H1 (cell line): ENCODE results near the gene OMG. TPM values are rescaled to one million over a fixed set of nuclear protein-coding genes. Genes with fewer than 3 reads are reported as not detected.

Experiments
- CTCF ChIA-PET: fragments of 300-600 bp; sonication (Branson Sonifier 250); formaldehyde crosslinking; loops from one replicate; lab custom pipeline; 2021; ENCODE audit not compliant: partially characterized antibody; lab: Charles Lee
- POLR2A ChIA-PET: fragments of 300-600 bp; sonication (Branson Sonifier 250); formaldehyde crosslinking; loops from one replicate; lab custom pipeline; 2021; ENCODE audit warnings: inconsistent platforms; ENCODE audit not compliant: partially characterized antibody; lab: Charles Lee
- DNase-seq, 2 experiments: peaks; one replicate each; pipeline versions ENCODE4 v3.0.0 to v3.0.0-alpha.2; 2010 to 2022; ENCODE audit warnings: low spot score in 2 of 2, low read depth in 1 of 2, mixed read lengths in 1 of 2
- FAIRE-seq: peaks from 2 replicates; lab custom pipeline; 2011; peaks lifted over from hg19 to GRCh38; lab: Jason Lieb, UNC
- H2AFZ ChIP-seq: 2 replicates; pipeline ENCODE4 v1.8.1; 2012; ENCODE audit warnings: low read length, inconsistent platforms
- H2AK5ac ChIP-seq: 2 replicates; pipeline ENCODE4 v1.6.1; 2013; ENCODE audit warnings: low read depth, low read length
- H2BK120ac ChIP-seq: replicated peaks from 2 replicates; pipeline ENCODE3; 2013; ENCODE audit warnings: low read depth, low read length, inconsistent platforms
- H2BK12ac ChIP-seq: 2 replicates; pipeline ENCODE4 v1.6.1; 2013; ENCODE audit warnings: low read depth, low read length
- H2BK15ac ChIP-seq: 2 replicates; pipeline ENCODE4 v1.6.1; 2013; ENCODE audit warnings: low read length
- H2BK20ac ChIP-seq: 2 replicates; pipeline ENCODE4 v1.6.1; 2013; ENCODE audit warnings: low read length
- H2BK5ac ChIP-seq: 2 replicates; pipeline ENCODE4 v1.6.1; 2013; ENCODE audit warnings: low read depth, low read length
- H3K14ac ChIP-seq: 2 replicates; pipeline ENCODE4 v1.6.1; 2013; ENCODE audit warnings: inconsistent platforms; ENCODE audit not compliant: insufficient read length
- H3K18ac ChIP-seq: 2 replicates; pipeline ENCODE4 v1.6.1; 2013; ENCODE audit warnings: low read length; ENCODE audit errors: extremely low read depth
- H3K23ac ChIP-seq: 2 replicates; pipeline ENCODE4 v1.6.1; 2013; ENCODE audit warnings: inconsistent platforms; ENCODE audit not compliant: insufficient read length
- H3K23me2 ChIP-seq: 2 replicates; pipeline ENCODE4 v1.6.1; 2013; ENCODE audit warnings: low read depth, low read length
- H3K27ac ChIP-seq: 2 replicates; pipeline ENCODE4 v1.6.1; 2011; ENCODE audit warnings: low read depth, low read length, inconsistent platforms
- H3K27me3 ChIP-seq, 4 experiments: replicated peaks in 1 of 4; 1 replicate in 1 of 4; 2 replicates in 3 of 4; pipeline versions ENCODE4 v1.6.1 to v1.8.1; 2011 to 2013; ENCODE audit warnings: low read length in 3 of 4, mild to moderate bottlenecking in 3 of 4, inconsistent platforms in 2 of 4, mixed read lengths in 2 of 4, moderate library complexity in 1 of 4; ENCODE audit not compliant: control insufficient read depth in 3 of 4, insufficient read depth in 3 of 4; ENCODE audit errors: extremely low read depth in 1 of 4
- H3K36me3 ChIP-seq, 4 experiments: 2 replicates each; pipeline versions ENCODE4 v1.6.1 to v1.8.1; 2011 to 2013; ENCODE audit warnings: mild to moderate bottlenecking in 4 of 4, low read length in 3 of 4, moderate library complexity in 2 of 4, control low read depth in 1 of 4, inconsistent platforms in 1 of 4; ENCODE audit not compliant: insufficient read depth in 4 of 4, control insufficient read depth in 2 of 4
- H3K4ac ChIP-seq: replicated peaks from 2 replicates; pipeline ENCODE3; 2013; ENCODE audit warnings: low read length, low read depth, mixed read lengths, inconsistent platforms; ENCODE audit not compliant: insufficient read length
- H3K4me1 ChIP-seq, 4 experiments: replicated peaks in 1 of 4; 1 replicate in 1 of 4; 2 replicates in 3 of 4; pipeline versions ENCODE4 v1.6.1 to v1.8.1; 2011 to 2013; ENCODE audit warnings: low read length in 3 of 4, inconsistent platforms in 2 of 4, mixed read lengths in 1 of 4; ENCODE audit not compliant: insufficient read depth in 4 of 4, control insufficient read depth in 3 of 4
- H3K4me2 ChIP-seq, 2 experiments: 2 replicates each; pipeline versions ENCODE4 v1.6.1 to v1.8.1; 2011 to 2013; ENCODE audit warnings: low read depth in 2 of 2, low read length in 2 of 2, control low read depth in 1 of 2, inconsistent platforms in 1 of 2, mild to moderate bottlenecking in 1 of 2; ENCODE audit not compliant: insufficient read depth in 1 of 2
- H3K4me3 ChIP-seq, 4 experiments: fragments of 200-600, 300-600 bp in 1 of 4; sonication (generic), shearing (Covaris generic), sonication (Bioruptor Twin) in 1 of 4; 2 replicates each; pipeline versions ENCODE4 v1.5.1 to v1.8.1; 2011 to 2016; ENCODE audit warnings: low read length in 4 of 4, low read depth in 3 of 4, control low read depth in 2 of 4, inconsistent platforms in 2 of 4, mild to moderate bottlenecking in 2 of 4, mixed read lengths in 1 of 4, moderate library complexity in 1 of 4; ENCODE audit not compliant: insufficient read depth in 2 of 4; ENCODE audit errors: extremely low read depth in 1 of 4
- H3K56ac ChIP-seq: replicated peaks from 2 replicates; pipeline ENCODE3; 2013; ENCODE audit warnings: low read depth, mild to moderate bottlenecking, mixed read lengths, low read length, inconsistent platforms; ENCODE audit not compliant: insufficient read length
- H3K79me1 ChIP-seq: 2 replicates; pipeline ENCODE4 v1.6.1; 2013; ENCODE audit warnings: low read depth, low read length, control low read depth
- H3K79me2 ChIP-seq, 2 experiments: 2 replicates each; pipeline versions ENCODE4 v1.6.1 to v1.8.1; 2012 to 2013; ENCODE audit warnings: low read length in 2 of 2, mild to moderate bottlenecking in 2 of 2, inconsistent platforms in 1 of 2; ENCODE audit not compliant: insufficient read depth in 2 of 2, control insufficient read depth in 1 of 2
- H3K9ac ChIP-seq, 4 experiments: replicated peaks in 1 of 4; 1 replicate in 1 of 4; 2 replicates in 3 of 4; pipeline versions ENCODE4 v1.6.1 to v1.8.1; 2011 to 2013; ENCODE audit warnings: low read depth in 3 of 4, low read length in 3 of 4, control low read depth in 2 of 4, mild to moderate bottlenecking in 2 of 4, moderate library complexity in 2 of 4, inconsistent platforms in 1 of 4; ENCODE audit errors: extremely low read depth in 1 of 4
- H3K9me3 ChIP-seq, 2 experiments: 2 replicates each; pipeline versions ENCODE4 v1.6.1 to v1.8.1; 2012 to 2013; ENCODE audit warnings: mild to moderate bottlenecking in 2 of 2, moderate library complexity in 2 of 2, control low read depth in 1 of 2, inconsistent platforms in 1 of 2, low read depth in 1 of 2, low read length in 1 of 2, mixed read lengths in 1 of 2; ENCODE audit not compliant: insufficient read depth in 2 of 2
- H4K20me1 ChIP-seq, 2 experiments: replicated peaks in 1 of 2; 2 replicates each; pipeline versions ENCODE3 to v1.8.1; 2011 to 2013; ENCODE audit warnings: inconsistent platforms in 2 of 2, low read length in 2 of 2, mild to moderate bottlenecking in 1 of 2; ENCODE audit not compliant: insufficient read depth in 2 of 2, control insufficient read depth in 1 of 2
- H4K5ac ChIP-seq: 2 replicates; pipeline ENCODE4 v1.6.1; 2013; ENCODE audit warnings: low read length, low read depth, mixed read lengths, inconsistent platforms; ENCODE audit not compliant: insufficient read length
- H4K8ac ChIP-seq: 2 replicates; pipeline ENCODE4 v1.8.0; 2013; ENCODE audit warnings: mild to moderate bottlenecking, moderate library complexity, low read length, inconsistent platforms; ENCODE audit not compliant: insufficient read depth; ENCODE audit errors: extremely low read depth
- H4K91ac ChIP-seq: replicated peaks from 2 replicates; pipeline ENCODE3; 2013; ENCODE audit warnings: low read length, mixed read lengths, inconsistent platforms; ENCODE audit not compliant: insufficient read length
- CBX5 ChIP-seq: fragments of 300-800, 300-1000 bp; sonication (generic); IDR thresholded peaks from 2 replicates; pipeline ENCODE4 v1.7.1; 2016; ENCODE audit warnings: antibody characterized with exemption, low read length, low read depth
- HDAC2 ChIP-seq, 2 experiments: fragments of 300-600 bp in 1 of 2; sonication (generic) in 1 of 2; IDR thresholded peaks; 2 replicates each; pipeline ENCODE4 v1.6.1; 2011 to 2012; ENCODE audit warnings: low read depth in 2 of 2, low read length in 2 of 2, mild to moderate bottlenecking in 2 of 2, moderate library complexity in 2 of 2, borderline replicate concordance in 1 of 2, inconsistent platforms in 1 of 2
- WGBS, 2 experiments: shearing (Covaris generic) in 1 of 2; methylation state at CpG; one replicate each; pipeline versions ENCODE4 v1.1.6 to v1.1.7; 2013 to 2015; ENCODE audit warnings: low lambda C conversion rate in 2 of 2, mixed read lengths in 2 of 2, inconsistent platforms in 1 of 2, low coverage in 1 of 2, missing lambda C conversion rate in 1 of 2; ENCODE audit not compliant: insufficient replicate concordance in 2 of 2, insufficient coverage in 1 of 2, insufficient read length in 1 of 2; ENCODE audit errors: extremely low coverage in 1 of 2, missing lambda C conversion rate in 1 of 2; 5-methylcytosine and 5-hydroxymethylcytosine counted together
- polyA plus RNA-seq, 7 experiments: library from polyadenylated mRNA; depleted of rRNA in 3 of 7; stranded (reverse) in 5 of 7; unstranded in 2 of 7; fragments of >200 nt in 5 of 7; fragments of 200-250 nt in 2 of 7; gene quantifications; 1 replicate in 5 of 7; 2 replicates in 1 of 7; 4 replicates in 1 of 7; pipeline versions ENCODE4 v1.2.1 to v1.2.3, GENCODE V29; 2011 to 2013; ENCODE audit warnings: missing spikeins in 2 of 7, mixed read lengths in 2 of 7
- total RNA-seq: library from RNA; stranded (reverse); fragmentation: NEBNext Ultra II Directional; extraction: Animal tissue kit (Norgen Biotek cat#: 25700); gene quantifications from 2 replicates; pipeline ENCODE4 v1.2.1, GENCODE V29; 2021

Gene OMG
- total and polyA plus RNA-seq, 2 of the 8 experiments (the other 6 are each of a cell fraction or from before 2014, with no cell fraction given) = not detected

DNA sequence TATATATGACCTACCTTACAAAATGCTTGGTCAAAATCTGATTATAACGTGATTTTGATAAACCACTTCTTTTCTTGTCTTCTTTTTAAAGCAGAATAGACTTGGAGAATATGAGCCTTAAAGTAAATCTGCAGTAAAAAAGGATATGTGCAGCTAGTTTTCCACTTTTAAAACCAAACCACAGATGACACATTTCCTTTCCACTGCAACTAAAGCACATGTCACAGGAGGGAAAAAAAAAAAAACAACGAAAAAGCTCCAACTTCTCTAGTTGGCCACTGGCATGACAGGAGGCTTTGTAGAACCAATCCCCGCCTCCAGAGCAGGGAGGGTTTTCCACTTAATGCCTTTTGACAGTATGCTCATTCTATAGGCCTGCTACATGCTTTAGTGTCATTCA lies 24.4 kb upstream of the OMG start, which contains the start of gene EVI2A:
EVI2A (minus strand) TSS at position 142 of the 400 bp plus-strand sequence. CDS start 2,609 bp downstream, outside the sequence.
- no peak within 1 kb of the TSS for H2BK5ac ChIP-seq
- no peak within 1 kb of the TSS for H2BK120ac ChIP-seq
- H3K9me3 ChIP-seq = no peaks in the 10 kb centered on the region
- H4K91ac ChIP-seq = no peak within 1 kb of the TSS
- H3K4me1 ChIP-seq = 0 out of 7 replicates have a peak, but pooled peaks cover 0 to 4% (median 0%) of the 10 kb centered on the region in 4 experiments
- no peaks in the 10 kb centered on the region for H3K79me1 ChIP-seq
- no peaks in the 10 kb centered on the region for H3K79me2 ChIP-seq
- no peak within 1 kb of the TSS for H3K14ac ChIP-seq
- no peaks in the 10 kb centered on the region for H3K27me3 ChIP-seq
- no peak within 1 kb of the TSS for H3K4me2 ChIP-seq
- H3K36me3 ChIP-seq = peaks cover 0 to 4% (median 1%) of the 10 kb centered on the region in 4 experiments; a peak in 3 of 8 replicates
- H3K4ac ChIP-seq = no peak within 1 kb of the TSS
- no peak for TF ChIP-seq HDAC2 (IDR thresholded peaks at IDR 0.05; ENCODE audit: borderline replicate concordance in 1 of 2, low read depth in 2 of 2, low read length in 2 of 2)
- TF ChIP-seq CBX5 = no peak
- TF ChIP-seq, all 59 proteins: peak for 0
- Histone ChIP-seq H4K8ac (no peak within 1 kb of the TSS), H3K23ac (no peak within 1 kb of the TSS), H3K18ac (no peak within 1 kb of the TSS), H2BK12ac (no peak within 1 kb of the TSS), H2BK15ac (no peak within 1 kb of the TSS), H3K4me3 (no peak within 1 kb of the TSS), H3K56ac (no peak within 1 kb of the TSS), H4K5ac (no peak within 1 kb of the TSS), H3K27ac (no peak within 1 kb of the TSS), H3K9ac (no peak within 1 kb of the TSS), H4K20me1 (no peaks in the 10 kb centered on the region), H2AFZ (no peak within 1 kb of the TSS), H2AK5ac (no peak within 1 kb of the TSS), H3K23me2 (no peaks in the 10 kb centered on the region), H2BK20ac (no peak within 1 kb of the TSS)
- WGBS, 2 experiments = 80% methylated on average over 3 of the region's 3 CpGs; no CpG with 5 or more reads in 1 of the 2 experiments
- no peak for FAIRE-seq
- ChIA-PET CTCF (no interaction called here), POLR2A (no interaction called here)
- no peak for DNase-seq
